GM19025 (cell line): ENCODE results near the gene UIMC1.

Source experiments
- ATAC-seq: cut with Tn5 transposase; IDR thresholded peaks from one replicate; pipeline ENCODE4 v1.9.1; 2021; ENCODE audit warnings: mild to moderate bottlenecking, low read depth, moderate library complexity; ENCODE audit not compliant: unreplicated experiment

UIMC1 gene

GRCh38 chr5:176959051-176959450, 47.5 kb downstream of the UIMC1 start:
- no peak for ATAC-seq

GRCh38 chr5:176956756-176957155, 49.8 kb downstream of the UIMC1 start:
- no peak for ATAC-seq

DNA sequence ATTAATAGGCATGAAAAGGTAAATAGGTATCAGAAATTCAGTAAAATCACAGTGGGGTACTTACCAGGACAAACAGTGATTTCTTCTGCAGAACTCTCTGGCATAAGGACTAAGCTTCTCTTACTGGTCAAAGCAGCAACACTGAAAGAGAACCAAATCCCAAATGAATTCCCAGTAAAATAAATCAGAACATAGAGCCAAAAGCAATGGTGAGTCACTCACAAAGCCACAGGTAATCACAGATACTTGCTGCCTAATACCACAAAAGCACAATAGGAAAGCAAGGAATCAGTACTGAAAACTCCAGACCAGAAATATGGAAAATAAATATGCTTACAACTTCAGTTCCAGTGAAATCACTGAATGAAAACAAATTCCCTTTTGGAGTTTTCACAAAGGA, 50.7 kb downstream of the UIMC1 start:
- ATAC-seq = no peak

- ATAC-seq = no peak
Measured at GRCh38 chr5:176954050-176954449, 52.5 kb downstream of the UIMC1 start.

GRCh38 chr5:176952531-176953193, 53.9 kb downstream of the UIMC1 start:
- no peak for ATAC-seq

DNA sequence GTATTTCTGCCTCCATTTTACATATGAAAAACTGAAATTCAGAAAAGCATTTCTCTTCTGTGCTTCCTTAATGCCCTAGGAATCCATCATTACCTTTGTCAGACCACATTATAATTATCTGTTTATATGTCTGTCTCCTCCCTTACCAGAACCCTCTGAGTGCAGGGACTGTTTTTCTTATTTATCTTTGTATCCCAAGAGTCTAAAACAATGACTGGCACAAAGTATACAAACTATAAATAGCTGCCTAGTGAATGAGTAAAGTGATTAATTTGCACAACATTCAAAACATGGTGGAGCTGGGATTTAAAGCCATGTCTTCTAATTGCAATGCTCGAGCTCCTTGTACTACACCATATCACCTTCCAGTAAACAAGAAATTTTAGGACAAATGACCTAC, 58.1 kb downstream of the UIMC1 start:
- no peak for ATAC-seq

DNA sequence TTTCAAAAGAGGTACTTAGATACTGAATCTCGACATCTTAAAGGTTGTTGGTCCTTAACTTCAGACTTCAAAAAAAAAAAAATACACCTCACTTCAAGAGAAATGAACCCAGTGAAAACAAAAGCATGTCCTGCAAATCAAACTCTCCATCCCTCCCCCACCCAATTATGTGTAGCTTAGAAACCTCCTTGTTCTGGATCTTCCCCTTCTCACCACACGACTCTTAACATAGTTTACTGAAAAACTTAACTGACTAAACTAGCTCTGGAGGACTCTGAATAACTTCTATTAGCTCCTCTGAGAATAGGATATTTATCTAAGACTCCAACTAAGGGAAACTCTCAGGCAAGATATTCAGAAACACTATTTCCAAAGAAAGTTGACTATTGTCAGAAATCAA, 58.7 kb downstream of the UIMC1 start:
- no peak for ATAC-seq

GRCh38 chr5:176944268-176944667, 62.3 kb downstream of the UIMC1 start:
- ATAC-seq = no peak

DNA sequence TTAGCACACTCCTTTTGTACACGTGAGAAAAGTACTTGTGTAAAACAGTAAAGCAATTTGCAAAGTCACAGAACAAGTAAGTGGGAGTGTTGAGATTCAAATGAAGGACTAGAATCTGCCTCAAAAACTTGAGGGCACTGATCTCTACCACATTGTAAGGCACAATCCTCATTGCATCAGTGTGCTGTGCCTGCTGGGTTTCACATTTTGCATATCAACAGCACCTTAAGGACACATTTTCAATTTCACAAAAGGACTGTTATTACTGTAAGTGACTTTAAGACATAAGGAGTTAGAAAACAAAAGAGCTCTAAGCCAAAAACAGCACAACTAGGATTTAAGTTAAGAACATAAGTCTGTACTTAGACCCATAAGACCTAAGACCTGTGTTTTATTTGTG, 62.8 kb downstream of the UIMC1 start:
- ATAC-seq = no peak

- no peak for ATAC-seq
Measured at GRCh38 chr5:176941951-176942350, 64.6 kb downstream of the UIMC1 start.

DNA sequence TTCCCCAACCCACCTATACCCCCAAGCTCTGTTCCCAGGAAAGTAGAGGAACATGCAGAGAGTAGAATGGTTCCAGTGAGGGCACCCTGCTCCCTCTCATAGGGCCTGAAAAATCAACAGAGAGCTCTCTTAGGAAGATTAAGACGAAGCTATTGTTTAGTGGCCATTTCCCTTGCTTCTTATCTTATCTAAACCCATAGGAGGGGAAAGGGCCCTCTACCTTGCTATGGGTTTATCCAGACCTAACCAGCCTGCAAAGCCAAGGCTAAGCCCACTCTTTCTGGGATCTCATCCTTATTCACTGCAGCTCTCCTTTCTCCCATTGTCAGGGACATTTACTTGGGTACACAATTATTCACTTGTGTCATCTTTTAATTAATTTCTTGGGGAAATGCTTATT, 68.1 kb downstream of the UIMC1 start:
- ATAC-seq = no peak

DNA sequence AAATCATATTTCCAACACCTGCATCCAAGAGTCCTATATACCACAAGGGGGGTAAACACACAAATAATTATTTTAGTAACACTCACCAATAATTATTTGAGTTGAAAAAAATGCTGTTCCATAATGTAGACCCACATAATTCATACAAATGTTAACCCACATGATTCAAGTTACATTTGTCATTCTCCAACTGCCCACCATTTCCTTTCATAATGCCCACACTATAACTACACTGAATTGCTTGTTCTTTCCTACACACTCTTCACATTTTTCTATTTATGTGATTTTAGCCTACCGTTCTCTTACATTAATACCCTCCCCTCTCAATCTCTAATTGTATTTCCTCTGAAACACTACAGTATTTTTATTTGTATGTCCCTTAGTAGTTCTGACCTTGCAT, 71.6 kb downstream of the UIMC1 start:
- no peak for ATAC-seq

GRCh38 chr5:176934309-176934930, 72.2 kb downstream of the UIMC1 start:
- ATAC-seq = no peak

DNA sequence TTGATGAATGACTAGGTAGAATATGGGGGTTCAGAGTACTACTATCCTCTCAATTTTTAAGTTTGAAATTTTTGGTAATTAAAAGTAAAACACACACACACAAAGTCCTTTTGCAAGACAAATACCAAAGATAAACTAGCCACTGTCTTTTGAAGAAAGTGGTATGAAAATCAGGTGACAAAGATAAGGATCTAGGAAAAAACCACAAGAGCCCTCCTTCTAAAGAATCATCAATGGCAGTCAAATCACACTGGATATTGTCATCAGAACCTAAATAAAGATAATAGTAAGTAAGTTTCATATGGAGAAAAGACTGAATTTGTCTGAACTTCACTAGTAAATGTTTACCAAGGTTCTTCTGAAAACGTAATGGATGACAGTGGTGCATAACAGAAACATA, 76.9 kb downstream of the UIMC1 start:
- ATAC-seq = no peak

- ATAC-seq = no peak
Measured at GRCh38 chr5:176927562-176927961, 79.0 kb downstream of the UIMC1 start.

DNA sequence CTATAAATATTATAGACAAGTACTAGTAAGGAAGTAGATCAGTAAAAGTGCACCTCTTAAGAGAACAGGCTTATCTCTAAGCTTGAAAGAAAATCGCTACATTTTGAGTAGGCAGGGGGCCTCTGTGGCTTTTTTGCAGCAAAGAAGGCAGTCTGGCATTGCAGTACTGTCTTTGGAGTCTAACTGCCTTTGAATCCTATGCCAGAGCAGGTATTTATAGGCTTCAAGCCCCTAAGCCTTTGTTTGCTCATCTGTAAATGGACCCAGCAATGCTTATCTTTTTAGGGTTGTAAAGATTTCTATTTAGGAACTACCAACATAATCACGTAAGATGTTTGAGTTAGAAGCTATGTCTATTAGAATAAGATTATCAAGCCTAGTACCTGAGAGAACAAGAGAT, 83.8 kb downstream of the UIMC1 start:
- no peak for ATAC-seq

DNA sequence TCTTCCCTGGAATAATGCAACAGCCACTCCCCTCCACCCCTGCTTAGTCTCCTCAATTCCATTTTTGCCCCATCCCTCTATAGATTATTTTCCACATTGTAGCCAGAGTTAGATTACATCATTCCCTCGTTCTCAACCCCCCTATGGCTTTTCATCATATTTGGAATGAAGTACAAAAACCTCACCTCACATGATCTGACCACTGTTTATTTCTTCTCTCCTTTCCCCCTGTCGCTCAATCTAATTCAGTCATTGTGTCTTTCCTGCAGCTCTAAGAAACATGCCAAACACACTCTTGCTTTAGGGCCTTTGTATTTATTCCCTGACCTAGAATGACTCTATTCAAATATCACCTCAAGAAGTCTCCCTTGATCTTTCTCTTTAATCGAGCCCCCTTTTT, 84.9 kb downstream of the UIMC1 start:
- ATAC-seq = no peak

- ATAC-seq = no peak
Measured at GRCh38 chr5:176918613-176919012, 88.0 kb downstream of the UIMC1 start.

DNA sequence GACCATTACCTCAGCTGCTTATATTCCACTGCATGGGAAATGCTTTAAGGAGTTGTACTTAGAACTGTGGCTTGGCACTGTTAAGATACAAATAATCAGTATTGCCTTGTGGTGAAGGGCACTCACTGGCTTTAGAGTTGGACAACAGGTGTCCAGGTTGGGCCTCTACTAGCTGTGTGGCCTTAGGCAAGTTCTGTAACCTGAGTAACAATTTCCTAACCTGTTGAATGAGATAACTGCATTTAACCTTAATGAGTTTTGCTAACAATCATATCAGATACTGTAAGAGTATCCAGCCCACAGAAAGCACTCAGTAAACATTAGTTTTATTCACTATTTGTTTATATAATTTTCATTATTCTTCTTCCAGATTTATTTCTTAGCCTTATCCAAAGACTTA, 90.2 kb downstream of the UIMC1 start:
- ATAC-seq = no peak

GRCh38 chr5:176915906-176916305, 90.7 kb downstream of the UIMC1 start:
- ATAC-seq = no peak

- no peak for ATAC-seq
Measured at GRCh38 chr5:176912115-176912514, 94.5 kb downstream of the UIMC1 start.

GRCh38 chr5:176908675-176909368, 97.8 kb downstream of the UIMC1 start:
- no peak for ATAC-seq
